OCI-M2 (cell line): ENCODE results near the gene TFF3.

Experiments used
- DNase-seq: peaks from one replicate; lab custom pipeline; 2025; ENCODE audit not compliant: unreplicated experiment; lab: John Stamatoyannopoulos, UW

Gene TFF3, protein sequence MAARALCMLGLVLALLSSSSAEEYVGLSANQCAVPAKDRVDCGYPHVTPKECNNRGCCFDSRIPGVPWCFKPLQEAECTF

DNA sequence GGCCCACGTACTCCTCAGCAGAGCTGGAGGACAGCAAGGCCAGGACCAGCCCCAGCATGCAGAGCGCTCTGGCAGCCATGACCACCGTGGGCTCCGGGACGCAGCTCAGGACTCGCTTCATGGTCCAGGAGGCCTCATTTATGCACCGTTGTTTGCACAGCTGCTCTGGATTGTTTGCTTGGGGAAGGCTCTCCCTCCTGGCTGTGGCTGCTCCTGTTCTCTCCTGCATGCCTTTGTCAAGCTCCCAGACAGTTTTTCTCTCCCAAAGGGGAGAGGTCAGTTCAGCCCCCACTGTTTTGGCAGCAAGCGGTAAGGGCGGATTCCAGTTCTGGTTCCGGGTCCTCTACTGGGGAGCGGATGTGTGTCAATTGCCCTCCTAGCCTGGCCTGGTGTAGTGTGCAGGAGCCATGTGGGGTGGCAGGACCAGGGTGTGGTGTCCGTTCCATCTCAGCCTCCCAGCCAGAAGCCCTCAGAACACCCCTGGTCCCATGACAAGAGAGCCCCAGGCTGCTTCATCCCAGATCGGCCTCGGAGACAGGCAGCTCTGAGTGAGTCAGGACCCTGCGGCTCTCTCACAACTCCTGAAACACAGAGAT, at the start of gene TFF3:
TSS of gene TFF3 (minus strand) at position 114 of the 596 bp plus-strand sequence. CDS start at position 79, 35 bp downstream.
- DNase-seq = no peak

- DNase-seq = no peak
These were observed 49.2 kb upstream of the TFF3 start for GRCh38 chr21:42364304-42364865.

DNA sequence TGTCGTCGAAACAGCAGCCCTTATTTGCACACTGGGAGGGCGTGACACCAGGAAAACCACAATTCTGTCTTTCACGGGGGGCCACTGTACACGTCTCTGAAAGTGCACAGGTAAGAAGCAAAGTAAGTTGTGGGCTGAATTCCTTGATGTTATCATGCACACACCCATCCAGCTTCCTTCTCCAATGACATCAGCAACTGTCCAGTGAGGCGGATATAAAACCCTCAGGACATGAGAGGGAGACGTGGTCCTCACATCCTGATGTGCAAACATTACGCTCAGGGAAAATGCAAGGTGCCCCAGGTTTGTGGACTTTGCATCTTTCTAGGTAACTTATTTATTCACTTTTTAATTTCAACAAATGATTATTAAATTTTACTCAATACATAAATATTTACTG, 48.1 kb upstream of the TFF3 start:
- DNase-seq = no peak

GRCh38 chr21:42362700-42363099, 47.5 kb upstream of the TFF3 start:
- DNase-seq = no peak

DNA sequence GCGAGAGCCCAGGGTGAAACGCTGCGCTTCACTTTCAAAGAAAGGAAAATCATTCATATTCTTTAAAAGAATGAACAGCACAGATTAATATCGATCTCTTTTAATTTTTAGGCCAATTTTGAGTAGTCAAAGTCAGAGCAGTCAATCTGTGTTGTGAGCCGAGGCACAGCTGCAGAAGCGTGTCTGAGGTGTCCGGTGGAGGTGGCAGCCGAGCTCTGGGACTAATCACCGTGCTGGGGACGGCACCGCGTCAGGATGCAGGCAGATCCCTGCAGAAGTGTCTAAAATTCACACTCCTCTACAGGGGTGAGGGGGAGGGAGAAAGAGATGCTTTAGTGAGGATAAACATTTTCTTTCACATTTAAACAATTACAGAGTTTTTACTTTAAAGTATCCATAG, 47.0 kb upstream of the TFF3 start:
- no peak for DNase-seq

DNA sequence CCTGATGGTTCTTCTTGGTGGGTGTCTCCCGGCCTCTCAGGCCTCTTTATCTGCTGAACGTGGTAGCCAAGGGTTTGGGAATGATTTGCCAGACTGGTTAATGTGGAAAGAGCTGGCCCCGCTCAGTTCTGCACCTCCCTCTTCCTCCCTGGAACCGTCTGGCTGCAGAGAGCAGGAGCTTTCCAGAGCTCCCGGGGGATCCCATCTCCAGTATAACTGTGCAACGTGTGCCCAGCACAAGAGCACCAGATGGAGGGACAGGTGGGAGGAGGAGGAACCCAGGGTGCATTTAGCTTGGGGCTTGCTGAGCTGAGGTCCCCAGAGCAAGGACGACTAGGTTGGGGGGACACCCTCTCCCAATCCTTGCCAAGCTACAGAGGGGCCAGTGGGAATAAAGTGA, 46.1 kb upstream of the TFF3 start:
- no peak for DNase-seq

GRCh38 chr21:42360317-42360716, 45.1 kb upstream of the TFF3 start:
- no peak for DNase-seq

DNA sequence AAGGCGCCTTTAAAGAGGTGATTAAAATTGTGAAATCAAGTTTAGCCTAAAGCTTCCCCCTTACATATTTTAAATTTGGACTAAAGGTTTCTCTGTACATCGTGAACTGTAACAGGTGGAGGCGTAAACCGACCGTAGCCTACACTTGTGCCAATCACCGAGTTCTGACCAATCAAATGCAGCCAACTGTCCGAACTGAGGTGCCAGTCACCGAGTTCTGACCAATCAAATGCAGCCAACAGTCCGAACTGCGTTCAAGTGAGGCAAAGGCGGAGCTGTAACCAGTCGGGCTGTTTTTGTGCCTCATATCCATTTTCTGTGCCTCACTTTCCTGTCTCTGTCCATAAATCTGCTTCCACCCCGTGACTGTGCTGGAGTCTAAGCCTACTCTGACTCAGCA, 43.7 kb upstream of the TFF3 start:
- no peak for DNase-seq

DNA sequence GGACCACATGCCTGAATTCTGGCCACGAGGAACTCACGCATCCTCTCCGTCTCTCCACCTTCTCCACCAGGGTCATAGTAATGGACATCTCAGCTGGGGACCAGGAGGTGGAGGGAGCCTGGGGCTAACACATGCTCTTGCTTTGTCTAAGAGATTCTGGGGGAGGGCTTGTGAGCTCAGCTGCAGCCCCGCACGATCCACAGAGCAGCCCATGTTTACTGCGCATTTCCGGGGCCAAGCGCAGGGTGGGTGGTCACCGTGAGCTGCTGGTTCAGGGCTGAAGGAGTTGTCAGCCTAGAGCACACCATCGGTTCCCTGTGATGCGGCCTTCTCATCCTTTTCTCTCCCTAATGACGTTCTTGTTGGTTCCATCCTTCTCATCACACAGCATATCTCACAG, 43.1 kb upstream of the TFF3 start:
- no peak for DNase-seq

- DNase-seq = no peak
These were observed 42.1 kb upstream of the TFF3 start for GRCh38 chr21:42357307-42357706.

DNA sequence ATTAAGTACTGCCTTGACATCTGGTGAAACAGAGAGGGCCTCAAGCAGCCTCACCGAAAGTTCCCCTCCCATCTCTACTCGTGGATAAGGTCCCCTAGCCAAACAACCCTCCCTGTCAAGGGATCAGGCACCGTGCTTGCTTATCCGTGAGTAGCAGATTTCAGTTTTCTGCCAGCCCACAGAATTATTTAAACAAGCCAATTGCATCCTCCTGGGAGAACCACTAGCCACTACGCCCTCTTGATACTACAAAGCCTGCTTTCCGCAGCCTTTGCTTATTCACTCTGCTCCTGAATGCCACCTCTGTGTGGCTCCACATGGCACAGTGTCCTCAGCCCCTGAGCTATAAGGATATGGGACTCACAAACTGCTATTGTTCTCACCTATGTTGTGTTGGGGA, 41.4 kb upstream of the TFF3 start:
- no peak for DNase-seq

GRCh38 chr21:42356046-42356445, 40.8 kb upstream of the TFF3 start:
- DNase-seq = no peak

- no peak for DNase-seq
These were observed 38.4 kb upstream of the TFF3 start for GRCh38 chr21:42353623-42354022.

- no peak for DNase-seq
These were observed 37.4 kb upstream of the TFF3 start for GRCh38 chr21:42352441-42353095.

- no peak for DNase-seq
These were observed 36.6 kb upstream of the TFF3 start for GRCh38 chr21:42351626-42352440.

DNA sequence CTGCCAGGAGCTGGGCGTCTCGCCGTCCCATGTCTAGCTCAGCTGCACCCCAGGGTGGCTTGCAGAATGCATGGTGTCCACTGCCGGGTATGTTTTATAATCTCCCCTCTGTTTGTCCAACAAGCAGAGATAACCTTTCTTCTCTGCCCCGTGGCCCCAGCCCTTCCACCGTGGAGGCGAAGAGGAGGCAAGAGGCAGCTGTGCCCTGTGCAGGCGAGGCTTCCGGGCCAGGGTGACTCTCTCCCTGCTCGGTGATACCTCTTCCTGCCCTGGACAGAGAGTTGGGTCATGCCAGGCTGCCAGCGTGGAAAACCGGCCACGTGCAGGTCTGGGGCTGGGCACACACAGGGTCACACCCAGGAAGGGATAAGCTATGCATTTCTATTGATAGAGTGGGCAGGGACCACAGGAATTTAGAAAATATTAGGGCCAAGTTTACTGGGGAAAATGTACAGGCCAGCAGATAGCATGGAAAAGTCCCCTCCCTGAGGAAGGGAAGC, 35.8 kb upstream of the TFF3 start, which contains the start of gene TFF2:
TSS of gene TFF2 (minus strand) at position 68 of the 500 bp plus-strand sequence. CDS start at position 31, 37 bp downstream.
- DNase-seq = no peak

GRCh38 chr21:42350318-42350910, 35.2 kb upstream of the TFF3 start:
- DNase-seq = no peak

GRCh38 chr21:42349420-42350317, 34.5 kb upstream of the TFF3 start:
- DNase-seq = no peak

DNA sequence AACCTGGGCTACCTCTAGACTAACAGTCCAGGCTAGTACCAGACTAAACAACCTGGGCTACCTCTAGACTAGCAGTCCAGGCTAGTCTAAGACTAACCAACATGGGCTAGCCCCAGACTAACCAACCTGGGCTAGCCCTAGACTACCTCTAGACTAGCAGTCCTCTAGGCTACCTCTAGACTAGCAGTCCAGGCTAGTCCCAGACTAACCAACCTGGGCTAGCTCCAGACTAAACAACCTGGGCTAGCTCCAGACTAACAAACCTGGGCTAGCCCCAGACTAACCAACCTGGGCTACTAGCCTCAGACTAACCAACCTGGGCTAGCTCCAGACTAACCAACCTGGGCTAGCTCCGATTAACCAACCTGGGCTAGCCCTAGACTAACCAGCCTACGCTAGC, 33.6 kb upstream of the TFF3 start:
- DNase-seq = no peak
